HPDE6-E6E7 (cell line): ENCODE data around the gene IGSF9.

Experiments
- DNase-seq: peaks from one replicate; pipeline ENCODE4 v3.0.0; 2011; ENCODE audit warnings: missing footprints; ENCODE audit errors: extremely low spot score

IGSF9 gene

DNA sequence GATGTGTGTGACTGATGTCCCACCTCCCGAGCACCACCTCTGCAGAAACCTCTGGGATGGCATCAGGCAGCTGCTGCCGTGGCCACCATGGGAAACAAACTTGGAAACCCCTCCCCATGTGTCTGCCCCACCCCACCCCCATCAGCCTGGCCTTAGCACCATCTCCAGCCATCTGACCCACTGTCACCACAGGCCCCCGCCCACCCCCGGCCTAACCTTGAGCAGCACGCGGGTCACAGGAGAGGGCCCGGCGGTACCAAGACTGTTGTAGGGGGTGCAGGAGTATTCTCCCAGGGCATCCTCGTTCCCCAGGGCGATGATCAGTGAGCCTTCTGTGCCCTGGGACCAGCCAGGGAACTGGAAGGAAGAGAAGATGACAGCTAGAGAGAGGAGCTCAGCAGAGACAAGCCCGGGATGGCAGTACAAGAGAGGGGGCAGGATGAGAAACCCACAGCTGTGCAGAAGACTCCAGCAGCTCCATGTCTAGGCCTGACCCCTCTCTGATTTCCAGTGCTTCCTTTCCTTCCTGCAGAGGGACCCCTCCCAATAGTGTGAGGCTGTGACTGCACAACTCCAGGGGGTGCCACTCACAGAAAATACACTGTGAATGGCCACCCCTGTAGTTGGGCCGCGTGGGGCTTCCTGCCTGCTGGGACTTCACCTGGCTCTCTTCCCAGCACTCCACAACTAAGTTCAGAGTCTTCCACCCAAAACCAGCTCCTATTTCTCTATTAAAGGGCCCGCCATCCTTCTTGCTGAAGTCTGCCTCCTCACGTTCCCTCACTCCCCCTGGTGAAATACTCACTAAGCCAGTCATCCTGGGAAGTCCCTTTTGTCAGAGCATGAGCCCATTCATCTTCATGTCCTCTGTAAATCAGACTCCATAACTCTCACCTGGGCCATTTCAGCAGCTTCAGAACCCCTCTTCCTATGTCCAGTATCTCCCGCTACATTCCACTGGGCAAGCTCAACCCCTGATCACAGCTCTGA is 12.8 kb downstream of the IGSF9 start:
- DNase-seq, result no peak

GRCh38 chr1:159931795-159932173 is 13.6 kb downstream of the IGSF9 start:
- DNase-seq, result no peak

DNA sequence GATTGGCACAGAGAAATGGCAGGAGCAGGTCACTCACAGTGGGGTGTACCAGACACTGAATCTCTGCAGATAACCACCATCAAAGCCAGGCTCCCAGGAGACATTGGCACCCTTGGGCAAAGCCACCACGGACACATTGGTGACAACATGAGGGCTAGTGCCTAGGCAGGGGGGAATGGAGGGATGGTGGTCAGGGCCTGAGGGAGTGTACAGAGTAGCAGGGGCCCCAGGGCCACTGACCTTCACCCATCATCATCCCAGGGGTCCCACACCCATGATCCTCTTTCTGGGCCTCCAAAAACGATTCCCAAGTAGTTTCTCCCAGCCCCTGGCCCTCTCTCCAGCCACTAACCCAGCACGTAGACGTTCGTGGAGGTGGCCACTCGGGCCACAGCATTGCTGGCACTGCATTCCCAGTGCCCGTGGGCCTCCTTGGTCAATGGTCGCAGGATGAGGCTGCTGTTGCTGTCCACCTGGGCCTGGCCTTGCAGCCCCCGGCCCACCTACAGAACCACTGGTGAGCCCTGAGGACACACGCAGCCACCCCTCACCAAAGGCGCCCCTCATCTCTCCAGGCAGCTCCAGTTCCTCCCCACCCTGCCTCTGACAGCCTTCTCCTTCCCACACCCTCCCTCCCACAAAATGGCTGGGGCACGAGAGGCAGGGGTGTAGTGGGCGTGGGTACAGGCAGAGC is 14.2 kb downstream of the IGSF9 start:
- no peak for DNase-seq

- no peak for DNase-seq
Measured at GRCh38 chr1:159930634-159931033, 14.8 kb downstream of the IGSF9 start.

DNA sequence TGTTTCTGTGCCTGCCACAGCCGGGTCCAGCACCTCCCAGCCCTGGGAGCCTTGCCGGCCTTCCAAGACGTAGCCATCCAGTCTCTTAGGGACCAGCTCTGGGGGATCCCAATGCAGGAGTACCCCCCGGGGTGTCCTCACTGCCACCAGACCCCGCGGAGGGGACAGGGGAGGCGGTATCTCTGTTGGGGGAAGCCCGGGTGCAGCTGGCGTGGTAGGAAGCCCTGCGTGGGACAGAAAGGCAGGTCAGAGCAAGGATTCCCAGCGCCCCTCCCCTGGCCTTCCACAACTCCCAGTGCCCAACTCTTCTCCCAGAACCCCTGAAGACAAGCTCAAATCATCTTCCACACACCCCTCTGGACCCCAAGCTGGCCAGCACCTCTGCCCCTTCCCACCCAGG is 15.2 kb downstream of the IGSF9 start:
- DNase-seq, result no peak

- DNase-seq, result no peak
Measured at GRCh38 chr1:159929155-159930051, 16.0 kb downstream of the IGSF9 start.

- DNase-seq, result no peak
Measured at GRCh38 chr1:159928491-159929050, 16.8 kb downstream of the IGSF9 start.

GRCh38 chr1:159927849-159928431 is 17.5 kb downstream of the IGSF9 start:
- no peak for DNase-seq

DNA sequence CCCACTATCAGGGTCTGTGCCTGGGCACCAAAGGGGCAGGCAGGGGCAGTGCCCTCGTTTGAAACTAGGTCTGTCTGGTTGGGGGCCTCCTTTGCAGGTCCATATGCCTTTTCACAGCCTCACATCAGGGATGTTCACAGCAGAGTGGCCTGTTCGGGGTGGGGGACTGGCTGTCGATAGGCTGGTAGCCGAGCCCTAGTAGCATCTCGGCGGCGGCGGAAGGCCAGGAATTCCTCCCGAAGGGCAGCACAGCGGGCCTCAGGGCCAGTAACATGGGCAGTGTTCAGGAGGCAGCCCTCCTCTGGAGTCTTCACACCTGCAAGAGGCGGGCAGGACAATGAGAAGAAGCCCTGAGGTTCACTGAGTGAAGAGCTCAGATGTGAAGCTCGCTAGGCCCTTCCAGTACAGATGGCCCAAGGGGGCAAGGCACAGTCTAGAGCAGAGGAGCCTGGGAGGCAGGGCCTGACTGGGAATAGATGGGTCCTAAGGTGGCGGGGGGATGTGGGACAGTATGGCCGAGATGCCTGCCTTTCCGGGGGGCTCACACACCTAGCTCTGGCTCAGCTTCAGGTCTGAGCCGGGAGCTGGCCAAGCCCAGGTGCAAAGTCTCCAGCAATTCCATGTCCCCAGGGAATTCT is 18.1 kb downstream of the IGSF9 start:
- DNase-seq, result no peak

GRCh38 chr1:159925719-159926078 is 19.7 kb downstream of the IGSF9 start:
- peak; percentile 80 for DNase-seq

DNA sequence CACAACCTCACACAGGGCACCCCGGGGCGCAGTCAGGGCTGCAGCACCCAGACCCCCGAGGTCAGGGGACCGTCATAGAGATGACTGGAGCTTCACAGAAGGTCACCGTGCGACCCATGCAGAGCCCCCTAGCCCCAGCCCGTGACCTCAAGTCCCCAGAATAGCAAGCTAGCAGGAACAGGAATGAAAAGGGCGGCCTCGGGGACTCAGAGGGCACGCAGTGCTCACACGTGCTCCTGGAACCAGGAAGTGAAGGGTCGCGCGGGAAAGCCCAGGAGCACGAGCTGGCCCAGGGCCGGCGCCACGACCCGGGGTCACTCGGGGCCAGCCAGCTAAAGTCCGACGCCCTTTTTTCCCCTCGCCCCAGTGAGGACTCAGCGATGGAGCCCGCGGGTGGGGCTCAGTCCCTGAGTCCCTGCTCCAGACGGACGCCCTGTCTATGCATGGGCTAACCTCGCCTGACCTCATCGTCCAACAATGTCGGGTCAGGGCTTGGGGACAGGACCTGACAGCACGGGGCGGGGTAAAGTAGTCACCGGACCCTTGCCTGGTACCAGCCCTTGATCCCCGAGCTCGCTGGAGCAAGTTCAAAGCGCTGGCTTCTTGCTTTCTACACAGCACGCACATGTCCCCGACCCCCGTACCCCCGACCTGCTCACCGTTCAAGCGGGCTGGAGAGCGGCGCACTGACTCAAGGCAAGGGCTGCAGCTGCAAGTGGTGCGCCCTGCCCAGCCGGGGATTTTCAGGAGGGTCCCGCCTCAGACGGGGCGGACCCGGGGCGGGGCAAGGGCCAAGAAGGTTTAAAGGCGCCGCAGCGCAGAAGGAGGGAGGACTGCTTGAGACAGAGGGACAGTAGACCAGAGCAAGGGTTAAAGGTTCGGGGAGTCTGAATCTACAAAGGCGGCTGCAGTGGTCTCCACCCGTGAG is 20.4 kb downstream of the IGSF9 start, which contains the start of gene TAGLN2:
TSS of gene TAGLN2 (minus strand) at position 717 of the 928 bp plus-strand sequence. CDS start 4,998 bp downstream, outside the sequence.
- DNase-seq, result peak; percentile 85

DNA sequence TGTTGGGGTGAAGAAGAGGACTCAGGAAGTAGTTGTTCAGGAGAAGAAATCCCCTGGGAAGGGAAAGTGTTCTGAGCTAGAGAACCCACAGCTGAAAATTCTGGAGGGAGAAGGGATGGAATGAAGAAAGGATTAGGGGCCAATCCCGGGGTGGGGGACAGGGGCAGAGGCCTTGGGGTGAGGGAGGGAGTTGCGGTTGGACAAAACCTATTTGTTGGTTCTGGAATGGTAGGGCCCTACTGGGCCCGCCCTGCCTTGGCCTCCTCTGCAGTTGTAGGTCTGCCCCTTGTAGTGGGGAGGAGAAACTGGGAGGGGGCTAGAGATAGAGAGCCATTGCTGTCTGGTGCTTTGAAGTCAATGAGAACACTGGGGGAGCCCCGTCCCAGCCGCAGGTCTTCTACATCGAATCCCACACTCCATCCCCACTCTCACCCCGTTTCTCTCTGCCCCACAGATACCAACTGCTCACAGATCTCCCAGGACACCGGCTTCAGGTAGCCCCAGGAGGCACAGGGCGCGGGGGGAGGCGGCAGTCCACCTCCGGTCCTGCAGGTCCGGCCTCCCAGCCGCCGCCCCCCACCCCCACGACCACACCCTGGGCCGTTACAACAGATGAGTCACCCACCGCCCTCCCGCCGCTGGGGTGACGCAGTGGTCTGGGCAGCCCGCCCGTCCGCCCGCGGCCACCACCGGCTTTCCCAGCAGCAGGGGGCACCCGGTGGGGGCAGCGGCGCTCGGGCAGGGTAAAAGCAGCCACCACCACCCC is 21.2 kb downstream of the IGSF9 start:
- peak; percentile 91 for DNase-seq

DNA sequence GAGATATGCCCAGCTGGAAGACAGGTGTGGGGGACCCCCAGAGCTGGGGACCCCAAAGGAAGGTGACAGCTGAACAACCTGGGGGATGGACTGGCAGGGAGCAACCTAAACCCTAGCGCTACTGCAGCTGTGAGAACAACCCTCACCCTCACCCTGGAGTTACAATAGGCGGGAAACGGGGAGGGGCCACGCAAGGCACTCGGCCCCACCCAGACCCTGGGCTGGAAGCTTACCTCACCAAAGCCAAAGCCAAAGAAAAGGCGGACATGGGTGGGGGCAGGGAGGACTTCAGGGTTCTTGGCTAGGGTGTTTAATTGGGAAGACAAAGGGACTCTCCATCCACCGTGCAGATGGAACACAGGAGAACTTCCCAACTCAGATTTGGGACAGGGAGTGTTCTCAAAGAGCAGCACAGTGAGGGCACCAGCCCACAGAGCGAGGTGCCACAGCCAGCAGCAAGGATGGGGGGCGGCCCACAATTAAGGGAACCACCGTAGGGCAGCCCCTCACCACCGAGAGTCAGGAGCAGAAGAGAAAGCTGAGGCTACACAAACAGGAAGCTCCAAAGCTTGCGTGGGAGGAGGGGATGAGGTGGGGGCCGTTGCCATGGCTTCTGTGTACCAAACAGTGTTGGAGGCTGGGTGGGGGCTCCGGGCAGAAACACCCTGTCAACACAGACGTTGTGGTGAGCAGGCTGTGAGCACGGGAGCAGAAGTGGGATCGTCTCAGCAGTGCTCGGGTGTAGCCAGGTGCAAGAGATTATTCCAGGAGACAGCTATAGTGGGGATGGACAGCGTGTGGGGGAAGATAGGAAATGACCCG is 22.0 kb downstream of the IGSF9 start:
- peak; percentile 85 for DNase-seq

- DNase-seq, result no peak
Measured at GRCh38 chr1:159922511-159923202, 22.8 kb downstream of the IGSF9 start.

DNA sequence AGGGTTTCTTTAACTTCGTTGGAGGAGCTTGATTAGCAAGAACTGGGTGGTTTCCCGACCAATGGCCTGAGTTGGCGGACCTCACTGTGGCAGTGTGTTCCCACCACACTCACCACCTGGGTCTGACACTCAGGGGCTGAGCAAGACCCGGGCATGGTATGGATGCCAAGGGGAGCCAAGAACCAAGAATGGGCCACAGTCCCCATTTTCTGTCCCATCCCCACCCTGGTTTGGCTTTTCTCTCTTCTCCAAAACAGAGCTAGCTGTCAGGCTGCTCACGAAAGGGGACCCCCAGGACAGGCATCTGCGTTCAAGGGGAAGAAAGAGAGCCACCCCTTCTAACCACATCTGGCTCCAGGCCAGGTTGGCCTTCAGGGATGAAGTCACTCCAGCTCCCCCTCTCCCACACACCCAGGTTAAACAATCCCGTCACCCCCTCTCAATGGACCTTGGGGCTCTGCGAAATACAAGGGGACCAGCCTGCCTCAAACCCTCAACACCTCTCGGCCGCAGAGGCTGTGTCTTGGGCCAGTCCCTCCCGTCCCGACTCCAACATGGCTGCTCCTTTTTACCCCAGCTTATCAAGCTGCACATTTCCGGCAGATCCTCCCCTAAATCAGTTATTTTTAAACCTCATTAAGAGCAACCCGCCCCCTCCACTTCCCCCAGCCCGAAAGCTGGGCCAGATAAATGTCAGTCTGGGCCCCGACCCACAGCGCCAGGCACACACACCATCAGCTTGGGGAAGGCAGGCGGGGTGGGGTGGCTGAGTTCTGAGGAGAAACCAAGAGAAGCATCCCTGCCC is 23.5 kb downstream of the IGSF9 start:
- no peak for DNase-seq

DNA sequence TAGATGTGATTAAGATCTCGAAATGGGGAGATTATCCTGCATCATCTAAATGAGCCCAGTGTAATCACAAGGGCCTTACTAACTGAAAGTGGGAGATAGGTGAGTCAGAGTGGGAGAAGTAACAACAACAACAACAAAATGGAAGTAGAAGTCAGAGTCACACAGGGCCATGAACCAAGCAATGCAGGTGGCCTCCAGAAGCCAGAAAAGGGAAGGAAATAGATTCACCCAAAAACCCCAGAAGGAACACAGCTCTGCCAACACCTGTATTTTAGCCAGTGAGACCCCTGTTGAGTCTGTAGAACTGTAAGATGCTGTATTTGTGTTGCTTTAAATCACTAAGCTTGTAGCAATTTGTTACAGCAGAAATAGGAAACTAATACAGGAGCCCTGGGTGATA is 24.2 kb downstream of the IGSF9 start:
- no peak for DNase-seq
